Ascending aorta (tissue), 2 donors: ENCODE data around the gene SH3RF3. TPM values are rescaled to one million over a fixed set of nuclear protein-coding genes. Genes with fewer than 3 reads are reported as not detected.

Source experiments
- DNase-seq, 2 donors: peaks; one replicate each; pipeline ENCODE4 v3.0.0-alpha.2; 2019; ENCODE audit warnings: low spot score in 2 of 2
- H3K27ac ChIP-seq, 2 donors: fragments of 200-600 bp; sonication (generic); one replicate each; pipeline ENCODE4 v1.5.1; 2016 to 2017; ENCODE audit warnings: mild to moderate bottlenecking in 1 of 2
- H3K27me3 ChIP-seq: fragments of 200-600 bp; sonication (generic); one replicate; pipeline ENCODE4 v1.5.1; 2017
- H3K36me3 ChIP-seq, 2 donors: fragments of 200-600 bp; sonication (generic); one replicate each; pipeline ENCODE4 v1.5.1; 2016
- H3K4me1 ChIP-seq, 2 donors: fragments of 200-600 bp; sonication (generic); one replicate each; pipeline ENCODE4 v1.5.1; 2016 to 2017; ENCODE audit warnings: mild to moderate bottlenecking in 1 of 2
- H3K4me3 ChIP-seq, 2 donors: fragments of 200-600 bp; sonication (generic); one replicate each; pipeline ENCODE4 v1.5.1; 2016 to 2017; ENCODE audit warnings: mild to moderate bottlenecking in 1 of 2
- H3K9me3 ChIP-seq, 2 donors: fragments of 200-600 bp; sonication (generic); one replicate each; pipeline ENCODE4 v1.5.1; 2016
- intact Hi-C: fragments of 100-400 bp; cut with DNase I; formaldehyde crosslinking; loops from one replicate; pipeline ENCODE4 v1.15.1; 2023
- total RNA-seq: library from RNA; depleted of rRNA; stranded (reverse); fragments of >200 nt; gene quantifications from one replicate; pipeline ENCODE4 v1.1.0, GENCODE V29; 2016
- TF ChIP-seq, protein P1 (sequence below), 3 experiments: fragments of 200-600 bp in 2 of 3; fragments of 450-650 bp in 1 of 3; sonication (generic) in 2 of 3; IDR thresholded peaks; one replicate each; pipeline ENCODE4 v1.5.1; 2016 to 2019; ENCODE audit warnings: antibody characterized with exemption in 3 of 3, mild to moderate bottlenecking in 1 of 3, moderate library complexity in 1 of 3

The SH3RF3 gene
- total RNA-seq, 1 donor from 2014 or later = 53.5 TPM

DNA sequence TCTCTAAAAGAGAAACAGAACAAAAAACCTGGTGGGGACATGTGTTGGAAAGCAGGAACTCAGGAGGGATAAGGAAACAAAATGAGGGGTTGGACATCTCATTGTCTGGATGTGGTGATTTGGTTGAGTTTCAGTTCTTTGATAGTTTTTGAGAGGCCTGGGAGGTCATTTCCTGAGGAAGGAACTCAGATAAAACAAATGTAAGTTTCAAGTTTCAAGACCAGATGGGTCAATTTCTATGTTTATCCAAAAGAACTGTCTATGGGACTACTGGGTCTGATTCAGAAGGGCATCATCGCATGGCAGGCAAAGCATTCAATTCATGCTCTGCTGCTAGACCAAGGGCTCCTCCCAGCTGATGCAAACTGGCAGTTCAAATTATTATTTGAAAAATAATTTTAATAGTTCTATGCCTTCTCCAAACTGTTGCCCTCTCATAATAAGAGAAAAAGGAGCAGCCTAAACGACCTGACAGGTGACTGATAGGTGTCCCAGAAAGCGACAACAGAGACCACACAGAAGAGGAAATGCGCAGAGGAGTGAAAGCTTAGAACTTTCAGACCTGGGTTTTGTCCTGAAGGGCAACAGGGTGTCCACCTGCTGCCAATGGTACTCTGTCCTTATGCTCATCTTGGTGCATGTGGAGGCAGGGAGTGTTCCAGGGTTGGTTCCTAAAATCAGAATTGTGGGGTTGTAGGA lies 39.3 kb upstream of the SH3RF3 start:
- H3K27ac ChIP-seq = no peak overlapping the region
- H3K4me1 ChIP-seq = no peaks in the 10 kb centered on the region
- intact Hi-C loops = no loop called here
- DNase-seq = no peak
- TF ChIP-seq, protein P1, sequence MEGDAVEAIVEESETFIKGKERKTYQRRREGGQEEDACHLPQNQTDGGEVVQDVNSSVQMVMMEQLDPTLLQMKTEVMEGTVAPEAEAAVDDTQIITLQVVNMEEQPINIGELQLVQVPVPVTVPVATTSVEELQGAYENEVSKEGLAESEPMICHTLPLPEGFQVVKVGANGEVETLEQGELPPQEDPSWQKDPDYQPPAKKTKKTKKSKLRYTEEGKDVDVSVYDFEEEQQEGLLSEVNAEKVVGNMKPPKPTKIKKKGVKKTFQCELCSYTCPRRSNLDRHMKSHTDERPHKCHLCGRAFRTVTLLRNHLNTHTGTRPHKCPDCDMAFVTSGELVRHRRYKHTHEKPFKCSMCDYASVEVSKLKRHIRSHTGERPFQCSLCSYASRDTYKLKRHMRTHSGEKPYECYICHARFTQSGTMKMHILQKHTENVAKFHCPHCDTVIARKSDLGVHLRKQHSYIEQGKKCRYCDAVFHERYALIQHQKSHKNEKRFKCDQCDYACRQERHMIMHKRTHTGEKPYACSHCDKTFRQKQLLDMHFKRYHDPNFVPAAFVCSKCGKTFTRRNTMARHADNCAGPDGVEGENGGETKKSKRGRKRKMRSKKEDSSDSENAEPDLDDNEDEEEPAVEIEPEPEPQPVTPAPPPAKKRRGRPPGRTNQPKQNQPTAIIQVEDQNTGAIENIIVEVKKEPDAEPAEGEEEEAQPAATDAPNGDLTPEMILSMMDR (IDR thresholded peaks at IDR 0.05) = no peak
- H3K9me3 ChIP-seq = no peaks in the 10 kb centered on the region
- H3K4me3 ChIP-seq = no peak overlapping the region
- no peaks in the 10 kb centered on the region for H3K36me3 ChIP-seq
- H3K27me3 ChIP-seq = no peaks in the 10 kb centered on the region

DNA sequence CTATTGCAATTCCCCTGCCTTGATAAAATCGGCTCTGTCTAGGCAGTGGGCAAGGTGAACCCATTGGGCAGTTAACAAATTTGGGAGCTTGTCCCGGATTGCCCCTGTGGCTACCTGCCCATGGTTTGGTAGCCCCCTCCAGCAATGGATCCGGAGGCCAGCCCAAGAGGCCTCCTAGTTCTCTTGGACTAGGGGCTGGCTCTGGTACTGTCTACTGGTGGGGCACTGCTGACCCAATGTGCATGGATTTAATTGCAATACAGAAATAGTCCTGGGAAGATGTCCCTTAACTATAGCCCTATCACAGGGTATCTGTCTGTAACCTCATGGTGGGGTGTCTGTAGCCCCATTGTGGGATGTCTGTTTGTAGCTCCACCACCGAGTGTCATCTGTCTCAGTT lies 37.5 kb upstream of the SH3RF3 start:
- Histone ChIP-seq H3K27me3 (no peaks in the 10 kb centered on the region), H3K27ac (no peak overlapping the region), H3K4me1 (no peaks in the 10 kb centered on the region), H3K36me3 (no peaks in the 10 kb centered on the region), H3K4me3 (no peak overlapping the region), H3K9me3 (no peaks in the 10 kb centered on the region)
- intact Hi-C loops = no loop called here
- TF ChIP-seq, protein P1 (IDR thresholded peaks at IDR 0.05) = no peak
- no peak for DNase-seq

DNA sequence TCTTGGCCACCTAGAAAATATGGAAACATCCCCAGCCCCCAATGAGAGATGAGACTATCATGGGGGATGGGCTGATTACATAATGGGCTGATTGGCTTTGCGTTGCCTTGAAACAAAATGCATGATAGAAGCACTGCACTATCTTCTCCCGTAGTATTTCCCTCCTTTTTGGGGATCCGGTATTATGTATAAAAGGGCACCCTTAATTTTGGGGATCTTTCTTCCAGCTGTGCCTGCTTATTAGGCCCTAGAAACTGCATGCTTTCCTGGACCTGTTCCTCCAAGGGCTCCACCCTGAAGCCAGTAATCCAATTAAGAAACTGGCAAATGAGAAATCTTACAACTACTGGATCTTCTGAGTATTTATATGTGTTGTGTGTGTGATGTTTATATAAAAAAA lies 34.9 kb upstream of the SH3RF3 start:
- no peak for DNase-seq
- TF ChIP-seq, protein P1 (IDR thresholded peaks at IDR 0.05) = no peak
- intact Hi-C loops = no loop called here
- Histone ChIP-seq H3K4me3 (no peak overlapping the region), H3K27me3 (no peaks in the 10 kb centered on the region), H3K4me1 (no peaks in the 10 kb centered on the region), H3K27ac (no peak overlapping the region), H3K9me3 (no peaks in the 10 kb centered on the region), H3K36me3 (no peaks in the 10 kb centered on the region)

- intact Hi-C loops = no loop called here
- H3K27me3 ChIP-seq = no peaks in the 10 kb centered on the region
- H3K9me3 ChIP-seq = no peaks in the 10 kb centered on the region
- H3K4me1 ChIP-seq = no peaks in the 10 kb centered on the region
- DNase-seq = no peak
- H3K4me3 ChIP-seq = no peak overlapping the region
- TF ChIP-seq, protein P1 (IDR thresholded peaks at IDR 0.05) = no peak
- no peaks in the 10 kb centered on the region for H3K36me3 ChIP-seq
- no peak overlapping the region for H3K27ac ChIP-seq
Observed at GRCh38 chr2:109098251-109098920, 30.6 kb upstream of the SH3RF3 start.

DNA sequence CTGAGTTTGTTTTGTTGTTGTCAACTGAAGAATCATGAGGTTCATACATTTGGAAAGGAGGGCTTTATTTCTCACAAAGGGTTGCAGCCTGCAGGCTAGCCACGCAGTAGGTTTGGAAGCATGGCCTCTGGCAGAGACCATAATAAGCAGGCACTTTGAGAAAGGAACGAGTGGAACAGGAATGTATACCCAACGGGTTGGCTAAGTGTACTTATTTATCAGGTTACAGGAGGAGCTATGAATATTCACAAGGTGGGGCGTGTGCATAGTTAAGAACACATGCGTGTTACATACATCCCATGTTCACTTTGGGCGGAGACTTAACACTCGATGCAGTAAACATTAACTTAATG lies 30.1 kb upstream of the SH3RF3 start:
- Histone ChIP-seq H3K27ac (no peak overlapping the region), H3K36me3 (no peaks in the 10 kb centered on the region), H3K9me3 (no peaks in the 10 kb centered on the region), H3K27me3 (no peaks in the 10 kb centered on the region), H3K4me1 (no peaks in the 10 kb centered on the region), H3K4me3 (no peak overlapping the region)
- DNase-seq = no peak
- intact Hi-C loops = no loop called here
- TF ChIP-seq, protein P1 (IDR thresholded peaks at IDR 0.05) = no peak
